PC-3 (cell line): ENCODE data around the gene NADK.

Experiments
- CTCF ChIP-seq: fragments of 300-600 bp; sonication (generic); conservative IDR thresholded peaks from 2 replicates; pipeline ENCODE4 v1.5.1; 2017; ENCODE audit warnings: antibody characterized with exemption, low read depth, mild to moderate bottlenecking, low read length
- EZH2phosphoT487 ChIP-seq: fragments of 300-600 bp; sonication (generic); IDR thresholded peaks from 2 replicates; pipeline ENCODE4 v1.6.1; 2018; ENCODE audit warnings: mild to moderate bottlenecking, antibody characterized with exemption, low read length, borderline replicate concordance

DNA sequence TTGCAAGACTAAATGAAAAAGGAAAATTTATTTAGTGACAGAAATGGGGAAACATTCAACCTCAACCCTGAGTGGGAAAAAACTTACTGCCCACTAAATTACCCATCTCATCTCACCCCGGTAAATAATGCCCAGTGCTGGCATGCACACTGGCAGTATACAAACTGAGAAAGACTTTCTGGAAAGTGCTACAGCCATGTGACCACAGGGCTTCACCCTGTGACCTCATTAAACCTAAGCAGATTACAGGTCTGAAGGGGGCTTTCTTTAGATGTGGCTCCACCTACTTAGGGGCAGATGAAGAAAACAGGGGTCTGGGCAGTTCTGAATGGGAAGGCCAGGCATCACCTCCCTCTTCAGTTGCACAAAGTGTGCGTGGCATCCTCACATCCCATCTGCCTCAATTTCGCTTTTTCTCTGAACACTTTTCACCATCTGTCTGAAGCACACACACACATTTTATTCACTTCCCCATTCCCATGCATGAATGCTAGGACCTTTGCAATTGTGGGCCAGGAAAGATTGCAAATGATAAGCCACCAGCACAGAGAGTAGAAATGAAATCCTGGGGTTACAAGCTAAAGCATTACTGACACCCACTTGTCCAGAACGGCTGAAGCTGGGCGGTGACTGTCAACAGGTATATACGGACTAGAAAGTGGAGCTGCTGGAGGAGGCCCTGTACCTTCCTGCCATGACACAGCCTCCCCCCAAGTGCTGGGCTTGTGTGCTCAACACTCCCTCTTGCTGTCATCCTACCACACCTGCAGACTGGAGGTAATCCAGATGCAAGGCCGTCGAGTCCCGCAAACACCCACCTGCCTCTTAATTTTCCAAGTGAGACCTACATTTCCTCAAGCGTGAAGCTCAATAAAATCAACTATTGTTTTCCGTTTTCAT, 2.7 kb downstream of the NADK start:
- TF ChIP-seq CTCF, result 0 out of 2 replicates have a peak, but pooled peaks have one; percentile 10
- TF ChIP-seq EZH2phosphoT487, result no peak
